ENCODE measurements around the gene MAP3K5.
"Not testable (repeated sequence)": the region's sequence is repeated elsewhere in the genome, so short reads cannot be mapped to it uniquely, and the experiment has no call there.

The MAP3K5 gene

DNA sequence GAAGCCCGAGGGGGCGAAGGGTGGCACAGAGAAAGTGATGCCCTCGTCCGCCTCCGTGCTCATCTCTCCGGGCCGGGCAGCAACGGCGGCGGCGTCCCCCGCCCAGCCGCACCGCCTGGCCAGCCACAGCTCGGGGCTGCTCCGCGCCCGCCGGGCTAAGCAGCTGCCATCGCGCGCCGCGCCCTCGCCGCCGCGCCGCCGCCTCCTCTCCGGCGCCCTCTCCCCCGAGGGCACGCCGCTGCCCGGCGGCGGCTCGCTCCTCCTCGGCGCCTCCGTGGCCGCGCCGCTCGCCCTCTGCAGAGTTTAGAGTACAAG lies 225 bp downstream of the MAP3K5 start:
- Histone ChIP-seq H3K27me3 (ENCODE audit: insufficient read depth, low read length) (no peaks in the 10 kb centered on the region), H3K4me3 (ENCODE audit: low read depth, low read length, poor library complexity, severe bottlenecking) (peak overlapping the region; percentile 81), H3K9me2 (ENCODE audit: low read depth, low read length) (no peaks in the 10 kb centered on the region), H3K9ac (ENCODE audit: low read length) (peak overlapping the region; percentile 89), H4K20me1 (ENCODE audit: insufficient read depth, low read length) (no peaks in the 10 kb centered on the region), H3K4me2 (ENCODE audit: low read length) (peak overlapping the region; percentile 76), H3K4me1 (ENCODE audit: insufficient read depth, low read length, severe bottlenecking) (peaks cover 33% of the 10 kb centered on the region), H2AFZ (ENCODE audit: low read length) (no peak overlapping the region), H3K9me3 (ENCODE audit: low read length) (no peaks in the 10 kb centered on the region), H3K27ac (ENCODE audit: low read depth, low read length, poor library complexity, severe bottlenecking) (peak overlapping the region; percentile 88), H3K36me3 (ENCODE audit: insufficient read depth, low read length) (peaks cover 22% of the 10 kb centered on the region), H3F3A (ENCODE audit: insufficient read depth, low read length) (no peaks in the 10 kb centered on the region), H3K79me2 (ENCODE audit: insufficient read depth, low read length) (peaks cover 25% of the 10 kb centered on the region)
- TF ChIP-seq EZH2 (IDR thresholded peaks at IDR 0.05; ENCODE audit: borderline replicate concordance, low read length), result no peak
- TF ChIP-seq, protein P1, sequence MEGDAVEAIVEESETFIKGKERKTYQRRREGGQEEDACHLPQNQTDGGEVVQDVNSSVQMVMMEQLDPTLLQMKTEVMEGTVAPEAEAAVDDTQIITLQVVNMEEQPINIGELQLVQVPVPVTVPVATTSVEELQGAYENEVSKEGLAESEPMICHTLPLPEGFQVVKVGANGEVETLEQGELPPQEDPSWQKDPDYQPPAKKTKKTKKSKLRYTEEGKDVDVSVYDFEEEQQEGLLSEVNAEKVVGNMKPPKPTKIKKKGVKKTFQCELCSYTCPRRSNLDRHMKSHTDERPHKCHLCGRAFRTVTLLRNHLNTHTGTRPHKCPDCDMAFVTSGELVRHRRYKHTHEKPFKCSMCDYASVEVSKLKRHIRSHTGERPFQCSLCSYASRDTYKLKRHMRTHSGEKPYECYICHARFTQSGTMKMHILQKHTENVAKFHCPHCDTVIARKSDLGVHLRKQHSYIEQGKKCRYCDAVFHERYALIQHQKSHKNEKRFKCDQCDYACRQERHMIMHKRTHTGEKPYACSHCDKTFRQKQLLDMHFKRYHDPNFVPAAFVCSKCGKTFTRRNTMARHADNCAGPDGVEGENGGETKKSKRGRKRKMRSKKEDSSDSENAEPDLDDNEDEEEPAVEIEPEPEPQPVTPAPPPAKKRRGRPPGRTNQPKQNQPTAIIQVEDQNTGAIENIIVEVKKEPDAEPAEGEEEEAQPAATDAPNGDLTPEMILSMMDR (IDR thresholded peaks at IDR 0.05; ENCODE audit: low read length), result no peak

DNA sequence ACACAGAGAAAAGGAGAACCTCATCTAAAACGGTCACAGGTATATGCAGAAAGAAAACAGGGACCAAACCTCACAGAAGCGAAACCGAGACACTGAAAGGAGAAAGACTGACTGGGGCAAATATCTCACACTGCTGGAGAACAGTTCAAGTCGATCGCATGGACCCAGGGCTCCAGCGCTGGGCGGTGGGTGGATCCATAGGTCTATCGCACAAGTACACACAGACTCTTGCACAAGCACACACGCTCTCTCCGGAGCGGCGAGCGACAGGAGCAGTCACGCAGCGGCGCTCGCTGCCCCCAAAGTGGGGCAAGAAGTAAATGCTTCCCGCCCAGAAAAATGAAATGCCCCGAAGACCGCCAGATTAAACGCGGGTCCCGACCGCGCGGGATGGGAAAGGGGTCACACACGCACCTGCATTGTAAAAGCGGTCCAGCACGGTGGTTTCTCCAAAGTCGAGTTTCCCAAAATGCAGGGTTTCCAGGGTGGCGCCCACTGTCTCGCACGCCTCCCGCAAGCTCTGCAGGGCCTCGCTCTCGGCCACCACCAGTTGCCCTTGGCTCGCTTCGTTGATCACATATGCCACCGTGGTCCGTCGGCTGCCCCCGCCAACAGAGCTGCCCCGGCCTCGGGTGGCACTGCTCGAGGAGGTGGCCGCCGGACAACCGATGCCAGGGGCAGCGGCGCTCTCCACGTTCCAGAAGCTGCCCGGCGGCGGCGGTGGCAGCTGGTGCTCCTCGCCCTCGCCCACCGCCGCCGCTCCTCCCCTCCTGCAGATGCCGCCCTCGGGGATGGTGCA lies 782 bp downstream of the MAP3K5 start:
- Histone ChIP-seq H3K9me2 (ENCODE audit: low read depth, low read length) (no peaks in the 10 kb centered on the region), H3K4me3 (ENCODE audit: low read depth, low read length, poor library complexity, severe bottlenecking) (peak overlapping the region; percentile 81), H2AFZ (ENCODE audit: low read length) (no peak overlapping the region), H3K9ac (ENCODE audit: low read length) (peak overlapping the region; percentile 89), H4K20me1 (ENCODE audit: insufficient read depth, low read length) (no peaks in the 10 kb centered on the region), H3K4me2 (ENCODE audit: low read length) (peak overlapping the region; percentile 76), H3F3A (ENCODE audit: insufficient read depth, low read length) (no peaks in the 10 kb centered on the region), H3K4me1 (ENCODE audit: insufficient read depth, low read length, severe bottlenecking) (peaks cover 38% of the 10 kb centered on the region), H3K27me3 (ENCODE audit: insufficient read depth, low read length) (no peaks in the 10 kb centered on the region), H3K9me3 (ENCODE audit: low read length) (no peaks in the 10 kb centered on the region), H3K79me2 (ENCODE audit: insufficient read depth, low read length) (peaks cover 30% of the 10 kb centered on the region), H3K27ac (ENCODE audit: low read depth, low read length, poor library complexity, severe bottlenecking) (peak overlapping the region; percentile 88), H3K36me3 (ENCODE audit: insufficient read depth, low read length) (peaks cover 22% of the 10 kb centered on the region)
- TF ChIP-seq, protein P1 (IDR thresholded peaks at IDR 0.05; ENCODE audit: low read length), result no peak; the same call in 1 of the 2 replicates
- no peak for TF ChIP-seq EZH2 (IDR thresholded peaks at IDR 0.05; ENCODE audit: borderline replicate concordance, low read length)

DNA sequence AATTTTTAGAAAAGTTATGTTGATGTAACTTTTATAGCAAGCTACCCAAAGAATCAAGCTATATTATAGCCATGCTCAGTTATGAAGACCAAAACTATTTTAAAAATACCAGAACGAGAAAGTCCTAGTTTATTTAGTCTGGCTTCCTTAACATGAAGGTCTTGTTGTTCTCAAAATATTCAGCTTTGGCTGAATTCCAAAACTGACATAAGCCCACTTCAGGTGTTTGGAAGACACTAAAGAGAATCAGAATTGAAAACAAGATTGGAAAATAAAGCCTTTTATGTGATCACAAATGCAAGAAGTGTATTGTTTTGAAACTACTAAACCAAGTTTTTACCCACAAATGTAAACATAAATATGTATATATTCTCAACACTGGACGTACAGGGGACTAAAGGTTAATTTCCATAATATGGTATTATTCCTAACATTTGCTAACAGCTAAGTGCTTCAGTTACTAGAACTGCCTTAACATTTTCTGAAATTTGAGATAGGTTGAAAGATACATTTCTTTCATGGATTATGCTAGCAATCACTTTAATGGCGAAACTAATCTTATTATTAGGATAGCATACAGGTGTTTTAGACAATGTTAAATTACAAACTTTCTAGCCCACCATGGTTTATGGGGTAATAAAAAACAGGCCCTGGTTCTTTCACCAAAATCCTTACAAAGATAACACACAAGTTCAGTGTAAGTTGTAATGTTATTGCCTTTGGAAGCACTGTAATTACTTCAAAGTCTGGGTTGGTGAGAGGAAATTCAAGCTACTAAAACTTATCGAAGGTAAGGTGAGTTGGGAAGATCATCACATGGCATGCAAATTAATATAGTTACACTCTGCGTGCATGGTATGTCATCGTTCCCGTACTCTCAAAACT lies 1.6 kb downstream of the MAP3K5 start:
- TF ChIP-seq, protein P1 (IDR thresholded peaks at IDR 0.05; ENCODE audit: low read length), result no peak

DNA sequence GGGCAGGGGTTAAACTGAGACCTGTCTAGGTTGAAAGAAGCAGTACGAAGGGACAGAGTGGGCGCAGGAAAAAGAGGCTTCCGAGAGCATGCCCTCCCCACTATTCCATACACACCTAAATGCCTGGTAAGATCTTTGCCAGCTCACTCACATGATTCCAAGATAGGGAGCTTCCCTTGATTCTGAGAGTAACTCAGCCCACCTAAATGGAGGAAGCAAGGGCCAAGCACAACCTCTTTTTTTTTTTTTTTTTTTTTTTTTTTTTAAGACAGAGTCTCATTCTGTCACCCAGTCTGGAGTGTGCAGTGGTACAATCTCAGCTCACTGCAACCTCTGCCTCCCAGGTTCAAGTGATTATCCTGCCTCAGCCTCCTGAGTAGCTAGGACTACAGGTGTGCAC lies 2.8 kb downstream of the MAP3K5 start:
- H3K4me1 ChIP-seq (ENCODE audit: insufficient read depth, low read length, severe bottlenecking), result peaks cover 59% of the 10 kb centered on the region
- H3K27me3 ChIP-seq (ENCODE audit: insufficient read depth, low read length); H3K9me2 ChIP-seq (ENCODE audit: low read depth, low read length); H3K9me3 ChIP-seq (ENCODE audit: low read length); H3F3A ChIP-seq (ENCODE audit: insufficient read depth, low read length); H2AFZ ChIP-seq (ENCODE audit: low read length); H3K4me2 ChIP-seq (ENCODE audit: low read length); H4K20me1 ChIP-seq (ENCODE audit: insufficient read depth, low read length); H3K9ac ChIP-seq (ENCODE audit: low read length): not testable (repeated sequence)
- peaks cover 46% of the 10 kb centered on the region for H3K79me2 ChIP-seq (ENCODE audit: insufficient read depth, low read length)
- H3K36me3 ChIP-seq (ENCODE audit: insufficient read depth, low read length), result peaks cover 22% of the 10 kb centered on the region
- peak overlapping the region; percentile 81 for H3K4me3 ChIP-seq (ENCODE audit: low read depth, low read length, poor library complexity, severe bottlenecking)
- peak overlapping the region; percentile 88 for H3K27ac ChIP-seq (ENCODE audit: low read depth, low read length, poor library complexity, severe bottlenecking)

More for the DNA sequence above, 1.6 kb downstream of the MAP3K5 start:
- H2AFZ ChIP-seq (ENCODE audit: low read length), result no peak overlapping the region
- H3K4me1 ChIP-seq (ENCODE audit: insufficient read depth, low read length, severe bottlenecking), result peaks cover 47% of the 10 kb centered on the region
- H3K27ac ChIP-seq (ENCODE audit: low read depth, low read length, poor library complexity, severe bottlenecking), result peak overlapping the region; percentile 88
- no peaks in the 10 kb centered on the region for H3K9me3 ChIP-seq (ENCODE audit: low read length)
- H3K9me2 ChIP-seq (ENCODE audit: low read depth, low read length), result no peaks in the 10 kb centered on the region
- H3F3A ChIP-seq (ENCODE audit: insufficient read depth, low read length), result no peaks in the 10 kb centered on the region
- H3K27me3 ChIP-seq (ENCODE audit: insufficient read depth, low read length), result no peaks in the 10 kb centered on the region
- H3K9ac ChIP-seq (ENCODE audit: low read length), result peak overlapping the region; percentile 89
- H3K4me3 ChIP-seq (ENCODE audit: low read depth, low read length, poor library complexity, severe bottlenecking), result peak overlapping the region; percentile 81
- peaks cover 37% of the 10 kb centered on the region for H3K79me2 ChIP-seq (ENCODE audit: insufficient read depth, low read length)
- H3K4me2 ChIP-seq (ENCODE audit: low read length), result peak overlapping the region; percentile 76
- H3K36me3 ChIP-seq (ENCODE audit: insufficient read depth, low read length), result peaks cover 22% of the 10 kb centered on the region
- H4K20me1 ChIP-seq (ENCODE audit: insufficient read depth, low read length), result no peaks in the 10 kb centered on the region

Data from OCI-LY1 (cell line).